ENCODE measurements around the gene ZBTB16. TPM values are rescaled to one million over a fixed set of nuclear protein-coding genes. Genes with fewer than 3 reads are reported as not detected.

Gene ZBTB16
- total and polyA plus RNA-seq, 2 experiments from 2014 or later, result 0.29 to 1.4 TPM

- Histone ChIP-seq H3K27ac (ENCODE audit: low read depth) (no peak overlapping the region), H3K27me3 (ENCODE audit: insufficient read depth) (no peaks in the 10 kb centered on the region), H2AFZ (no peak overlapping the region), H3K79me2 (replicated peaks; ENCODE audit: insufficient read depth) (no peaks in the 10 kb centered on the region), H4K20me1 (replicated peaks; ENCODE audit: insufficient read depth) (no peaks in the 10 kb centered on the region), H3K4me2 (no peak overlapping the region), H3K4me3 (no peak overlapping the region), H3K4me1 (ENCODE audit: insufficient read depth) (0 out of 2 replicates have a peak, but pooled peaks cover 13% of the 10 kb centered on the region), H3F3A (replicated peaks; ENCODE audit: low read depth) (no peaks in the 10 kb centered on the region), H3K9me2 (ENCODE audit: insufficient read depth) (no peaks in the 10 kb centered on the region), H3K36me3 (ENCODE audit: insufficient read depth) (no peaks in the 10 kb centered on the region)
- peak; percentile 22 for DNase-seq (ENCODE audit: low spot score)
- Mint-ChIP-seq H3K27ac (no peak overlapping the region), H3K27me3 (ENCODE audit: insufficient read depth, low read depth, poor library complexity) (no peaks in the 10 kb centered on the region), H3K4me3 (no peak overlapping the region), H3K36me3 (ENCODE audit: low read depth) (no peaks in the 10 kb centered on the region), H3K4me1 (peaks cover 20% of the 10 kb centered on the region; the same call in 2 of the 3 replicates), H3K9me3 (no peaks in the 10 kb centered on the region)
- TF ChIP-seq ZNF114 (CRISPR knock-in tag; IDR thresholded peaks at IDR 0.05), result no peak
- no peak for TF ChIP-seq JUNB (IDR thresholded peaks at IDR 0.05; ENCODE audit: unreplicated experiment)
- TF ChIP-seq ETS1 (IDR thresholded peaks at IDR 0.05), result no peak
- TF ChIP-seq EZH2 (IDR thresholded peaks at IDR 0.05; ENCODE audit: low read depth, unreplicated experiment), result no peak
- TF ChIP-seq STAT1 (IDR thresholded peaks at IDR 0.05; ENCODE audit: unreplicated experiment), result no peak
- TF ChIP-seq POLR2AphosphoS5 (IDR thresholded peaks at IDR 0.05; ENCODE audit: low read depth), result no peak
- TF ChIP-seq CTCF (conservative IDR thresholded peaks at IDR 0.05; ENCODE audit: low read depth in 2 of 2), result no peak
- no peak for TF ChIP-seq EZH2phosphoT487 (IDR thresholded peaks at IDR 0.05; ENCODE audit: unreplicated experiment)
- no peak for TF ChIP-seq ZNF462 (CRISPR knock-in tag; IDR thresholded peaks at IDR 0.05)
- TF ChIP-seq CREB1 (CRISPR knock-in tag; IDR thresholded peaks at IDR 0.05; ENCODE audit: low read depth), result no peak
- TF ChIP-seq REST (IDR thresholded peaks at IDR 0.05; ENCODE audit: unreplicated experiment), result no peak
- no peak for TF ChIP-seq ZNF331 (CRISPR knock-in tag; IDR thresholded peaks at IDR 0.05; ENCODE audit: low read depth)
- TF ChIP-seq NANOG (IDR thresholded peaks at IDR 0.05; ENCODE audit: borderline replicate concordance), result no peak
- peak; percentile 63; the same call in 2 of the 3 replicates for ATAC-seq
Observed at GRCh38 chr11:114289779-114290178, 230.3 kb downstream of the ZBTB16 start.

All from GM23338 (cell line).